ENCODE measurements around the gene PHF3.

The PHF3 gene

DNA sequence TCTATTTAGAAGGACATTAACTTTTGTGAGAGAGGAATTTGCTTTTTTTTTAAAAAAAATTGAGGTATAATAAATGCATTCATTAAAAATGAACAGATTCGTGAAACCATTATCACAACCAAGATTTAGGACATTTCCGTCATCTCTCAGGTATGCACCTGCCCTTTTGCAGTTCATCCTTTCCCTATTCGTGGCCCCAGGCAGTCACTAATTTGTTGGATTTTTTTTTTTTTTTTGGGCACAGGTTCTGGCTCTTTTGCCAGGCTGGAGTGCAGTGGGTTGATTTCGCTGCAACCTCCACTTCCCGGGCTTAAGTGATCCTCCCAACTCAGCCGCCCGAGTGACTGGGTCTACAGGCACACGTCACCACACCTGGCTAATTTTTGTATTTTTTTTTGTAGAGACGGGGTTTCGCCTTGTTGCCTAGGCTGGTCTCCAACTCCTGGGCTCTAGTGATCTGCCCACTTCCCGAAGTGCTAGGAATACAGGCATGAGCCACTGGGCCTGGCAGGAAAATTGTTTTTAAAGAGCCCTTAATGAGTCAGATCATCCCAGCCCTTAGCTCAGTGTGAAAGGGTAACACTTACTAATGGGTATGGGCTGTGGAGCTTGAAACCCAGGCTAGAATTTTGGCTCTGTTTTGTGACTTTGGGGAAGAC is 9.2 kb downstream of the PHF3 start:
- DNase-seq (ENCODE audit: extremely low read depth in 1 of 2, low read depth in 1 of 2): no peak

DNA sequence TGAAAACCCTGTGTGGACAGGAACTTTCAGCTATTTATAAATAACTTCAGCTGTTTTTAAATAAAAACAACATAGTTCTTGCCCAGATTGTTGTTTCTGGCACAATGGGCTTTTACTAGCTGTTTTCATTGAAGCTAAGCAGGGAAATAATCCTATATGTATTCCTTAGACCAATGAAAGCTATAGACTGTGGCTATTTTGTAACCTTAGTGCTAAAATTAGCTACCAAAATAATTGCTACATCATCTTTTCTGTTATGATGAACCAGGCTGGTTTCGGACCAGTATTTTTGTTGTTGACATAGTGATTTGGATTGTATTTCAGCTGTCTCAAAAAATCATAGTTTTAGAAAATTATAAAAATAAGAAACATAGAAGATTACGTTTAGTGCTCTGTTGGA is 13.7 kb downstream of the PHF3 start:
- no peak for DNase-seq (ENCODE audit: extremely low read depth in 1 of 2, low read depth in 1 of 2)

DNA sequence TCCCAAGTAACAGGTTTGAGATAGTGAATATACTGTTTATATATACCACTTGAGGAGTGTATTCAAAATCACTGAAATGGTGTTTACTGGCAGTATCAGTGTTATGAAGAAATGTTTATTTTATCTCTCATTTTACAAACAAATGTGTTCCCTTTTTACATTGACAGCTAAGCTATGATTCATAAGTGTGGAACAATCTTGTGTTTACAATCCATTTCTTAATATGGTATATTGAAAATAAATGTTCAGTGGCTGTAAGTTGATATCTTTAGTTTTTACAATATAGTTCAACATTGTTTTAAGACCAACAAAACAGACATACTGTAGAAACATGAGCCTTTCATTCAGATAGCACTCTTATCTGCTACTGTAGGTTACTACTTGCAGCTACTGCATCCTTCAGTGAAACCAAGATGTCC is 14.3 kb downstream of the PHF3 start:
- no peak for DNase-seq (ENCODE audit: extremely low read depth in 1 of 2, low read depth in 1 of 2)

DNA sequence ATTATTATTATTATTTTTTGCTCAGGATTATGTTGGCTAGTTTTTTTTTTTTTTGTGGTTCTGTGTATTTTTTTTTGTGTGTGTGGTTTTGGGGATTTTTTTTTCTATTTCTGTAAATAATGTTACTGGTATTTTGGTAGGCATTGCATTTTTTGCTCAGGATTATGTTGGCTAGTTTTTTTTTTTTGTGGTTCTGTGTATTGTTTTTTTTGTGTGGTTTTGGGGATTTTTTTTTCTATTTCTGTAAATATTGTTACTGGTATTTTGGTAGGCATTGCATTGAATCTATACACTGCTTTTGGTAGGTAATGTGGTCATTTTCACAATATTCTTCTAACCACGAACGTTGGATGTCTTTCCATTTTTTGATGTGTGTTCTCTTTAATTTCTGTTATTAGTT is 17.4 kb downstream of the PHF3 start:
- no peak for DNase-seq (ENCODE audit: extremely low read depth in 1 of 2, low read depth in 1 of 2)

DNA sequence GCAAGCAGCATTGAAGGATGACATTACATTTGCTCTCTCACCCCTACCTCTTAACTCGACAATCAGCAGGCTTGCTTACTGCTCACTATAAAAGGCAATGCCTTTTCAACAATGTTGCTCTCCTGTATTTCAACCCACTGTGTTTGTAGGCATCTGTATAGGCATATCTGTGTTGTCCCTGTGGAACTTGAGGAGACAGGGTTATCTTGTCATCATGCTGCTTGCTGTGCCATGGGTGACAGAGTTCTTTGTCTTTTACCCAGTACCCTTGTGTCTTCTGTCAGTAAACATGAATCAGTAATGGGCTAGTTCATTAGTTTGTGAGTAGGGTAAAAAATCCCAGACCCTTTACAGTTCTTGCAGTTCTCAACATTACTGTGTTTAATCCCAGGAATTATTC is 25.2 kb downstream of the PHF3 start:
- DNase-seq (ENCODE audit: extremely low read depth in 1 of 2, low read depth in 1 of 2): no peak

DNA sequence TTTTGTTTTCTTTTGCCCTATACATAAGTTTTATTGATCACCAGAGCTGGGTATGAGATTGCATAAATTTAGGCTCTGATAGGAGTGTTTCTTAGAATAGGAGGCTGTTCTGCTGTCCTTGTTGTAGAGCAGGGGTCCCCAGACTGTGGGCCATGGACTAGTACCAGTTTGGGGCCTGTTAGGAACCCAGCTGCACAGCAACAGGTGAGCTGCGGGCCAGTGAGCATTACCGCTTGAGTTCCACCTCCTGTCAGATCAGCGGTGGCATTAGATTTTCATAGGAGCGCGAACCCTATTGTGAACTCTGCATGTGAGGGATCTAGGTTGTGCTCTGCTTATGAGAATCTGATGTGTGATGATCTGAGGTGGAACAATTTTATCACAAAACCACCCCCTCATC is 26.2 kb downstream of the PHF3 start:
- DNase-seq (ENCODE audit: extremely low read depth in 1 of 2, low read depth in 1 of 2): no peak

DNA sequence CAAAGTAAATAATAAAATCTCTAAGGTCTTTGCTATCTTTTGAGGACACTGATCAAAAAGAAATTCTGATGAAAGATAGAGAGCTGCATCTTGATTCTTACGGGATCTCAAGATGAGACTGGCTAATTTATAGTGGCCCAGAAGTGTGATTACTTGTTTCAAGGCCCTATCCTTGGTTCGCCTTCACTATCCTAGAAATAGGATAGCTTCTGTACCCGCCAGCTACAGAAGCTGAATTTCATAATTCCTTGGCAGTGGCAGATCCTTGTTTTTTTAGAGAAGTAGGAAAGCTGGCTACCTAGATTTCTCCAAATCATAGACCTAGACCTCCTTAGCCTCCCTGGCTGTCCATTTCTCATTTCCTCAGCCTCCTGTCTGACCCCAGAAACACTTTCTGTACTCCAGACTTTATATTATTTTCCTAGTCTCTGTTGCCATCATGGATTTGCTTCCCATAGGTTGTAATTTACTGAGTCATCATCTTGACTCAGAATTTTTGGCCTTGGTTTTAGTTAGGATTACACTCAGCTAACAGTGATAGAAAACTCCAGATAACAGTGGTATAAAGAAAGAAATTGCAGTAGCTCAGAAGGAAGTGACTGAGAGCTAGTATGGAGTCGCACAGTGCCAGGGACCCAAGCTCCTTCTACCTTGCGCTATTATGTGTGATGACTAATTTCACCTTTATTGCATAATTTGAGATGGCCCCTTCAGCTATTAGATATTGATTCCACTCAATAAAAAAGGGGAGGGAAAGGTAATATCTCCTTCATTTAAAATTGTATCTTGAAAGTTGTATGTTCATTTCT is 27.7 kb downstream of the PHF3 start:
- no peak for DNase-seq (ENCODE audit: extremely low read depth in 1 of 2, low read depth in 1 of 2)

DNA sequence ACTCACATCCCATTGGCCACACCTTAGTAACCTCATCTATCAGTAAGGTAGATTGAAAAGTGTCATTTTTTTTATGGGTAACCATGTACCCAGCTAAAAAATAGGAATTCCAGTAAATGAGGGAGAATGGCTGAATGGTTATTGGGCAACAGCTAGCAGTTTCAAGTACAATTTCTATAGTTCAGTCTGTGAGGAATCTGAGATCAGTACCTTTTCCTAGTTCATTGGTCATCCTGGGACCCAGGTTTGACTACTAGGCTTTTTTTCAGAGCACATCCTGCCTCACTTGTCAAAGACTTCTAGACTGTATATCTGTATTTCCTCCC is 28.3 kb downstream of the PHF3 start:
- DNase-seq (ENCODE audit: extremely low read depth in 1 of 2, low read depth in 1 of 2): no peak

DNA sequence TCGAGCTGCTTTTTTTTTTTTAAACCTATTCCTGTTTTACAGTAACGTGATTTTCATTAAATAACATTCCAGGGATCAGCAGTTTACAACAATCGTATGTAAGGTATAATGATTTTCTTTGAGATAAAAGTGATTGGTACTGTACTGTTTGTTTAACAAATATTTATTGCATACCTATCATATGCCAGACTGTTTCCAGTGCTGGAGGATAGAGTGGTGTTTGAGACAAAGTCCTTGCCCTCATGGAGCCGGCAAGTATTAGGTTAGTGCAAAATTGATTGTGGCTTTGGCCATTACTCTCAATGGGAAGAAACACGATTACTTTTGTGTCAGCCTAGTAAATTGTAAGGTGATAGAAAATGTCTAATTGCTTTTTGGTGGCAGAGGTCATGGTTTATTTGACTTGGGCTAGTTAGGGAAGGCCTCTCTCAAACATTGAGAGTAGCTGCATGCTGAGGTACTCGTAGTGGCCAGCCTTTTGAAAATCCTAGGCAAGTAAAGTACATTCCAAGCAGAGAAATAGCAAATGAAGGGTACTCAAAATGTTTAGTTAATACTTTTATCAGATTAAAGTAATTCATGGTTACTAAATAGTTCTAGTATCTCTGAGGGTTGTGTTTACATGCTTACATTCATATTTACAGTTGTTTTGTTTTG is 35.6 kb downstream of the PHF3 start:
- DNase-seq (ENCODE audit: extremely low read depth in 1 of 2, low read depth in 1 of 2): no peak

DNA sequence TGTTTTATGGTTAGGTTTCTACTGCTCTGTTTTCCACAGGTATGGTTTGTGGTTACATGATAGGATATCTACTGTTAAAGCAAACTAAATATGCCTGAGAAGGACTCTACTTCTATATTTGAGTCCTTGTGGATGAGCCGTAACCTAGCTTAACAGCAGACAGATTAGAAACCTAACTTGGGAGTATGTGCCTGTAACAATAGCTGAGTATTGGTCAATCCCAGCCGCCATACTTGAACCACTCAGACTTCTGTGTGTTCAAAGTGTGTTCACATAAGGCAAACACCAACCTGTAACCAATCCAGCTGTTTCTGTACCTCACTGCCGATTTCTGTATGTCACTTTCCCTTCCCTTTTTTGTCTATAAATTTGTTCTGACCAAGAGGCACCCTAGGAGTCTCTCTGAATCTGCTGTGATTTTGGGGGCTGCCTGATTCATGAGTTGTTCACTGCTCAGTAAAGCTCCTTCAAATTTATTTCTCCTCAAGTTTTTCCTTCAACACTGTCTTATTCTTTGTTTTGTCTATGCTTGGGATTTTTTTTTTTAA is 37.1 kb downstream of the PHF3 start:
- no peak for DNase-seq (ENCODE audit: extremely low read depth in 1 of 2, low read depth in 1 of 2)

DNA sequence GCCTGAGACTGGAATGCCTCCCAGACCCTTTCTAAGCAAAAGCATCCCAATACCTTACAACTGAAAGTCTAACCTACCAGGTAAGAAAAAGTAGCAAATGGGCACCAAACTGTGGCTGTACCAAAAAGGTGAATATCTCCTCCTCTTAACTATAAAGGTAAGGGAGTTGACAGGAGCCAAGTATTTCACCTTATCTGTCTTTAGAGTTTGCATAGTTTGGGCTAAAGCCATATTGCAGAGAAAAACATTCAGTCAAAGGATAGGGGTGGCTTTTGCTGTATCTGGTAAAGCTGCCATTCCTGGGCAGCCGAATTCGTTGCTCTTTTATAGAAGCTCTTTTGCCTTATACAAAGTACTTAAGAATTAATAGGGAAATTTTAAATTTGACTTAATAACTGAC is 38.1 kb downstream of the PHF3 start:
- DNase-seq (ENCODE audit: extremely low read depth in 1 of 2, low read depth in 1 of 2): no peak

DNA sequence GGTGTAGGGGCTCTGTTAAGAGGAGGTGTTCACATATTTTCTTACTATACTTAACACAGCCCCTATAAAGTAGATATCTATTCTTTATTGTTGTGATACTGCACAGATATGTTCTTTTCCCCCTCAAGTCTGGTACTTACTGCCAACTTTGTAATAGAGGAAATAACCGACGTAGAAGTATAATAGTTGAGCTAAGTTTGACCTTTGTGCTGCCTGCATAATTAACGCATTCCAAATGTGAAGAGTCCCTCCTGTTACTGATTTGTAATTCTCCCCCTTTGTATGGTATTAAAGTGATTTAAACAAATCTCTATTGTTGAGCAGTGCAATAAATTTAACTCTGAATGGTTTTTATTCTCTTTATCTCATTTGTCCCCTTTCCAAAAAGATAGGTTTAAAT is 39.0 kb downstream of the PHF3 start:
- no peak for DNase-seq (ENCODE audit: extremely low read depth in 1 of 2, low read depth in 1 of 2)

DNA sequence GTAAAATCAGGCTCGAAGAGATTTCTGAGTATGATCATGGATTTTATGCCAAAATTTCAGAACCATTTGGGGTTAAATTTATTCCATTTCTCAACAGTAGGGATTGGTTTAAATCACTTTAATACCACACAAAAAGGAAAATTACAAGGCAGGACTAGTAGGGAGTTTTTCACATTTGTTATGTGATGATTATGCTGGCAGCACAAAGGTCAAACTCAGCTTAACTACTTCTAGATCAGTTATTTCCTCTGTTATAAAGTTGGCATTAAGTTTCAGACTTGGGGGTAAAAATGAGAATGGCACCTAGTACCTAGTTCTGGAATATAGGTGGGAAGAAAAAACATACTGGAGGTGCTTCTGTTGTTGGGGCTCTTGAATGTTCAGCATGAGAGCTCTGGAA is 39.5 kb downstream of the PHF3 start:
- no peak for DNase-seq (ENCODE audit: extremely low read depth in 1 of 2, low read depth in 1 of 2)

DNA sequence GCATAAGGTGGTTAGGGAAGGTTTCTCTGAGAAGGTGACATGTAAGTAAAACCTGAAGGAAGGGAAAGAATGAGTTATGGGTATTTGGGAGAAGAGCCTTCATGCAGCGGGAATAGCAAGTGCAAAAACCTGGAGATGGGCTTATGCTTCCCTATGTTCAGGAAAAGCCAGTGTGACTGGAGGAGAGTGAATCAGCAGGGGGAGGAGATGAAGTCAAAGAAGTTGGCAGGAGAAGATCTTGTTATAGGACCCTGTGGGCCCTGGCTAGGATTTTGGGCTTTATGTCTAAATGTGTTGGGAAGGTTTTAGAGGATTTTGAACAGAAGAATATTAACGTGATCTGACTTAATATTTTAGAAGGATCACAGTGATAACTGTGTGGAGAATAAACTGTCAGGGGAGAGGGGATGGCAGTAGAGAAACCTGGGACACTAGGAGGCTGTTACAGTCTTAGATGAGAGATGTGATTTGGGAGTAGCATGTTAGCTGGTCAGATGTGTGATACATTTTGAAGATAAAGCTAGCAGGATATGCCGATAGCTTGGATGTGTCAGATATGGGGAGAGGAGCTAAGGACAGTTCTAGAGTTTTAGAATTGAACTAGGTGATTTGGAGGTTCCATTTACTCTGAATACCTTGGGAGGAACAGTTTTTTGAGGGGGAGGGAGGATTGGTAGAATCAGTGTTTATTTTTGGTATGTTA is 41.0 kb downstream of the PHF3 start:
- no peak for DNase-seq (ENCODE audit: extremely low read depth in 1 of 2, low read depth in 1 of 2)

DNA sequence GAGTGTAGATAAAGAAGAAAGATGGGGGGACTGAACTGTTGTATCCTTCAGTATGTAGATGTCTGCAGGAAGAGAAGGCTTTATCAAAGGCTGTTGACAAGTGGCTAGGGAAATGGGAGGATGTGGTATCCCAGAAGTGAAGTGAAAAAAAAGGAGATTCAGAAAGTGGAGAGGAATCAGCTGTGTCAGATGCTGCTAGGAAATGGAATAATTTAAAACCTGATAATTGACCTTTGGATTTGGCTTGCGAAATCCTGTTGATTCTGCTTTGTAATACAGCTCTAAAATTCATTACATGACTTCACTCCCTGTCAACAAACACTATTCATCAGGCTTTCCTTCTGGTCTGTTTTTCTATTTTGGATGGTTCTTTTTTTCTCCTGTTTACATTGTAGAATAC is 41.7 kb downstream of the PHF3 start:
- DNase-seq (ENCODE audit: extremely low read depth in 1 of 2, low read depth in 1 of 2): no peak

DNA sequence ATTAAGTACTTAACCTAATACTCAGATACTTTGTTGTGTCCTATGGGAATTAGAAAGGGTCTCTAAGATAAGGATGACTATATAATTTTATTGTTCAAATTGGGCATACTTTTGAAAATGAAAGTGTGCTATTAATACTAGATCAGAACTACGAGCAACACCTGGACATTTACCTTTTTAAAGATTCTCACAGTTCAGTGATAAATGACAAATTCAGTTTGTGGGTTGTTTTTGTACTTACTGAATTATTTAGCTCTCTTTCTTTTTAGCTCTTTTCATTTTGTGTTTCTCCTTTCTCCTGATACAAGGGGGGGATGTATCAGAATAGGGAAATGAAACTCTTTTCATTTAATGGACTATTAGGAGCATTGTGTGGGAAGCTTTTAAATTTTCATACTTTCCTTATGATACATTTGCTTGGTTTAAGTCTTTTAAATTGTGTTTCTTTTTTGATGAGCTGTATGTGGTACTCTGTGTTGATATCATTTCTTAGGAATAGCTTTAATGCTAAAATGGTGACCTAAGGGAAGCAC is 47.5 kb downstream of the PHF3 start:
- DNase-seq (ENCODE audit: extremely low read depth in 1 of 2, low read depth in 1 of 2): no peak

DNA sequence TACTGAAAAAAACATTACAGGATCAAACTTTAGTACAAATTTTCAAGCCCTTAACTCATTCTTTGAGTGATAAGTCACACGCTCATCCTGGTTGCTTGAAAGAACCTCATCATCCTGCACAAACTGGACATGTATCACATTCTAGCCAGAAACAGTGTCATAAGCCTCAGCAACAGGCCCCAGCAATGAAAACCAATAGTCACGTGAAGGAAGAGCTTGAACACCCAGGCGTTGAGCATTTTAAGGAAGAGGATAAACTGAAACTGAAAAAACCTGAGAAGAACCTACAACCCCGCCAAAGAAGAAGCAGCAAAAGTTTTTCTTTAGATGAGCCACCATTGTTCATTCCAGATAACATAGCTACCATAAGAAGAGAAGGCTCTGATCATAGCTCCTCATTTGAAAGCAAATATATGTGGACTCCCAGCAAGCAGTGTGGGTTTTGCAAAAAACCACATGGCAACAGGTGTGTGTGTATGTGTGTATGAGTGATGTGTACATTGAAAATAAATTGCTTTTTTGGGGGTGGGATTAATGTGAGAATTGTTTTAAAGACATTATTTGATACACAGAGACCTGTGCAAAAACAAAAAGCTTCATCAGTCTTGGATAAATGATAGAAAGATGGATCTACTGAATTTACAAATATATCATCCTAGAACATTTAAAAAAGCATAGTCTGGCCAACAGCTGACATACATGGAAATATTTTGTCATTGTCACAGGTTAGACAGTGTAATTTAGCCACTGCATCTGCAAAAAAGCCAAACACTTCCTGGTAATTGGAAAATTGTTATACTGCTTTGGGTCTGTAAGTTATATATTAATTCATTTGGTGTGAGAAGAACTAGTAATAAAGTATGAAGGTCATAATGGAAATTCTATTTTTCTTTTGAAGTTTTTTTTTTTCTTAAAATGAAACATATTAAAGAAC is 50.1 kb downstream of the PHF3 start:
- no peak for DNase-seq (ENCODE audit: extremely low read depth in 1 of 2, low read depth in 1 of 2)

DNA sequence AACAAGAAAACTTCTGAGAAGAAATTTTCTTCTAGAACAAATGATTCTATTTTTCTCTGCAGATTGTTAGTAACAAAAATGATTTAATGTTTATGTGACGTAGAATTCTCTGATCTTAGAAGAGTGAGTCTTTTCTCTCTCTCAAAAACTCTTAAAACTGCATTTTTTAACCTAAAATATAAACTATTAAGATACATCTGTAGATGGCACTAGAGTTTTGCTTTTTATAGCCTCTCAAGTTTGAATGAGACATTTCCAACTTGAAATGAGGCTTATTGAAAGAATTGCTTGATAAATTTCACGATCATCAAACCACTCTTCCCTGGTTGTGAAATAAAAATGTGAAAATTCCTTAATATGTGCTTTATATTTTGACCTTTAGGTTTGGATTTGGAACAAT is 53.8 kb downstream of the PHF3 start:
- DNase-seq (ENCODE audit: extremely low read depth in 1 of 2, low read depth in 1 of 2): no peak

DNA sequence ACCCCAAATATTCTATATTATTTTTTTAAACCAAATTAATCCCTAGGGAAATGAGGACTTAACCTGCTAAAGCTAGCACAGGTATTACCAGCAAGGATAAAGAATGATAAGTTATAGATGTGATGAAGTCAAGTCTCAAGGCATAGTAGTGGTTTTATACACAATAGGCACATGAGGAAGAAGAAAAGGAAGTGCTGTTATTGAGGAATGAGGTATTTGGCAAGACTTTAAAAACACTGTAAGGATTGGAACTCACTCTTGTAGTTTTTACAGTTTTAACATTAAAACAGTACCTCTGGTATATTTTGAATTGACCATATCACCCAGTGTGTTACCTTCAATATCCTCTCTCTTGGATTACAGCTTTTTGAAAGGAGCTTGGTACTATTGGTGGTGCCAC is 54.6 kb downstream of the PHF3 start:
- no peak for DNase-seq (ENCODE audit: extremely low read depth in 1 of 2, low read depth in 1 of 2)

DNA sequence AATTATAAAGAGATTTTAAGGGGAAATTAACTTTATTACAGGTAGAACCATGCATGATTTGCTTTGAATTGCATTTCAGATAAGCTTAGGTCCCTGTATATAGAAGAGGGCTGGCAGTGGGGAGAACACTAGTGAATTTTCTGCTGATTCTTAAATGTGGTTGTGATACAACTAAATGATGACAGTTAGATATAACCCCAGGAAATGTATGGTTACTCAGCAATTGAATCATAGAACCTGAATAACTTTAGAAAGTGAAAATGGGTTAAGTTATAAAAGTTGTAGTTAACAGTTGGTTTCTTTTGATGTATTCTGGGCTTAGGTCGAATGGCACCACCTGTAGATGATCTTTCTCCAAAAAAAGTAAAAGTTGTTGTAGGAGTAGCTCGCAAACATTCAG is 70.1 kb downstream of the PHF3 start:
- no peak for DNase-seq (ENCODE audit: extremely low read depth in 1 of 2, low read depth in 1 of 2)
